Osteoblast (primary cell): Measurements from ENCODE around the gene SRCIN1. TPM values are rescaled to one million over a fixed set of nuclear protein-coding genes. Genes with fewer than 3 reads are reported as not detected.

Source experiments
- DNase-seq: peaks from one replicate; pipeline ENCODE4 v3.0.0; 2011; ENCODE audit warnings: low spot score, mixed read lengths; ENCODE audit not compliant: insufficient read length; ENCODE audit errors: missing footprints
- H2AFZ ChIP-seq: 2 replicates; pipeline ENCODE4 v1.6.0; 2011; ENCODE audit warnings: mild to moderate bottlenecking, low read length
- H3K27ac ChIP-seq: 2 replicates; pipeline ENCODE4 v1.5.1; 2011; ENCODE audit warnings: mild to moderate bottlenecking, low read depth, low read length, moderate library complexity
- H3K27me3 ChIP-seq: 2 replicates; pipeline ENCODE4 v1.6.0; 2012; ENCODE audit warnings: mild to moderate bottlenecking, control low read depth, inconsistent platforms, low read length, moderate library complexity; ENCODE audit not compliant: insufficient read depth
- H3K36me3 ChIP-seq: 2 replicates; pipeline ENCODE4 v1.5.1; 2011; ENCODE audit warnings: mild to moderate bottlenecking, low read length, control low read depth, moderate library complexity; ENCODE audit not compliant: insufficient read depth
- H3K4me1 ChIP-seq: 2 replicates; pipeline ENCODE4 v1.5.1; 2011; ENCODE audit warnings: mild to moderate bottlenecking, low read length, control low read depth, moderate library complexity; ENCODE audit not compliant: insufficient read depth
- H3K4me2 ChIP-seq: 2 replicates; pipeline ENCODE4 v1.6.0; 2011; ENCODE audit warnings: mild to moderate bottlenecking, low read length; ENCODE audit not compliant: insufficient read depth
- H3K4me3 ChIP-seq: fragments of 200-600 bp; sonication (generic); 3 replicates; pipeline ENCODE4 v1.5.1; 2012; ENCODE audit warnings: mild to moderate bottlenecking, low read length, inconsistent platforms; ENCODE audit not compliant: insufficient read depth
- H3K79me2 ChIP-seq: 2 replicates; pipeline ENCODE4 v1.6.0; 2012; ENCODE audit warnings: mild to moderate bottlenecking, low read length, control low read depth, inconsistent platforms; ENCODE audit not compliant: insufficient read depth
- H3K9me3 ChIP-seq: 2 replicates; pipeline ENCODE4 v1.5.1; 2011; ENCODE audit warnings: low read depth, low read length, control low read depth
- H4K20me1 ChIP-seq: 2 replicates; pipeline ENCODE4 v1.6.0; 2012; ENCODE audit warnings: mild to moderate bottlenecking, low read length, control low read depth; ENCODE audit not compliant: insufficient read depth
- CTCF ChIP-seq: IDR thresholded peaks from 2 replicates; pipeline ENCODE4 v1.5.1; 2011; ENCODE audit warnings: mild to moderate bottlenecking, low read depth, low read length, moderate library complexity; ENCODE audit errors: extremely low read depth
- total RNA-seq: library from RNA; depleted of rRNA; stranded (reverse); fragments of >200 nt; gene quantifications from 2 replicates; pipeline ENCODE4 v1.2.3, GENCODE V29; 2012

SRCIN1 gene
- total RNA-seq, 1 donor: not detected

- peak; percentile 90 for DNase-seq
- H3K4me3 ChIP-seq: no peak overlapping the region
- H3K9me3 ChIP-seq: no peaks in the 10 kb centered on the region
- no peak overlapping the region for H3K4me2 ChIP-seq
- no peak overlapping the region for H3K27ac ChIP-seq
- H2AFZ ChIP-seq: no peak overlapping the region
- no peaks in the 10 kb centered on the region for H3K4me1 ChIP-seq
- H4K20me1 ChIP-seq: peaks cover 4% of the 10 kb centered on the region
- H3K36me3 ChIP-seq: no peaks in the 10 kb centered on the region
- H3K27me3 ChIP-seq: peaks cover 73% of the 10 kb centered on the region
- no peak for TF ChIP-seq CTCF
- H3K79me2 ChIP-seq: no peaks in the 10 kb centered on the region
These were observed 4.0 kb downstream of the SRCIN1 start for GRCh38 chr17:38601539-38602351.

- H4K20me1 ChIP-seq: peaks cover 4% of the 10 kb centered on the region
- peak; percentile 78 for DNase-seq
- H3K36me3 ChIP-seq: no peaks in the 10 kb centered on the region
- H3K9me3 ChIP-seq: no peaks in the 10 kb centered on the region
- TF ChIP-seq CTCF: no peak
- no peak overlapping the region for H3K27ac ChIP-seq
- H3K27me3 ChIP-seq: peaks cover 75% of the 10 kb centered on the region
- H3K4me1 ChIP-seq: no peaks in the 10 kb centered on the region
- H3K4me2 ChIP-seq: no peak overlapping the region
- H2AFZ ChIP-seq: no peak overlapping the region
- H3K79me2 ChIP-seq: no peaks in the 10 kb centered on the region
- no peak overlapping the region for H3K4me3 ChIP-seq
These were observed 4.8 kb downstream of the SRCIN1 start for GRCh38 chr17:38600906-38601305.

- Histone ChIP-seq H3K4me3 (no peak overlapping the region), H3K9me3 (no peaks in the 10 kb centered on the region), H4K20me1 (peaks cover 4% of the 10 kb centered on the region), H3K4me2 (no peak overlapping the region), H2AFZ (no peak overlapping the region), H3K4me1 (no peaks in the 10 kb centered on the region), H3K27me3 (peaks cover 78% of the 10 kb centered on the region), H3K79me2 (no peaks in the 10 kb centered on the region), H3K36me3 (no peaks in the 10 kb centered on the region), H3K27ac (no peak overlapping the region)
- peak; percentile 63 for DNase-seq
- TF ChIP-seq CTCF: no peak
These were observed 5.3 kb downstream of the SRCIN1 start for GRCh38 chr17:38600416-38600815.

- no peaks in the 10 kb centered on the region for H3K36me3 ChIP-seq
- H3K9me3 ChIP-seq: no peaks in the 10 kb centered on the region
- no peak overlapping the region for H3K27ac ChIP-seq
- peak; percentile 39 for DNase-seq
- H3K4me2 ChIP-seq: no peak overlapping the region
- H3K4me3 ChIP-seq: no peak overlapping the region
- no peaks in the 10 kb centered on the region for H3K4me1 ChIP-seq
- H3K79me2 ChIP-seq: no peaks in the 10 kb centered on the region
- TF ChIP-seq CTCF: no peak
- peaks cover 4% of the 10 kb centered on the region for H4K20me1 ChIP-seq
- peaks cover 76% of the 10 kb centered on the region for H3K27me3 ChIP-seq
- H2AFZ ChIP-seq: no peak overlapping the region
These were observed 6.3 kb downstream of the SRCIN1 start for GRCh38 chr17:38599398-38599856.
